ENCODE measurements around the gene GGT7.

Gene GGT7

DNA sequence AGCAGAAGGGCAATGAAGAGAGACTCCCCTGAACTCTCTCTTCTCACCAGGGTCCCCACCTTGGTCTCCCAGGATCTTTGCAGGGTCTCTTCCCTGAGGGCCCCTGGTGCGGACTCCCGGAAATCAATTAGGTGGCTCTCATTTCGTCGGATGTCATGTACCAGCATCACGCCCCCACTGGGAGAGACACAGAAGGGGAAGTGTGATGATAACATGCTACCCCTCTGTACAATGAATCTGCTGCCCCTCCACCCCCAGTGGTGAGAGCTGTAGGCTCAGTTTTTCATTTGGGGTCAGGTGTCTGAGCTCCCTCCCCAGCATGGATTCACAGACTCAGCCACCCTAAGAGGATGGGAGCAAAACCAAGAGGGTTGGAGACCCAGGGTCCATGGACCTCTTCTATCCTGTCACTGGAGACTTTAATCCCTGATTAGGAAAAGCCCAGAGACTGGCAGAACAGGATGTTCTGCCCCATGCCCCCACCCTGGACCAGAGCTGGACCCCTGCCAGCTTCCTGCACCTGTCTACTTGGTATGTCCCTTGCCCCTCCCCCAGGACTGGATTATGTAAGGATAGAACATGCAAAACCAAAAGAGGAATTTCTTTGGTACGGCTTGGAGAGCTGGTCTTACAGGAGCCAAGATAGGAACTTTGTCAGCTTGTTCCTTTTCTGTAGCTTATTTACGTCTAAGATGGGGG, 11.1 kb downstream of the GGT7 start:
- no peak overlapping the region for H3K9ac ChIP-seq (ENCODE audit: low read length)
- H3K9me3 ChIP-seq (ENCODE audit: control insufficient read depth, low read depth, low read length) = no peaks in the 10 kb centered on the region
- peaks cover 4% of the 10 kb centered on the region for H3K4me1 ChIP-seq (ENCODE audit: control insufficient read depth, low read depth, low read length)
- H3K27me3 ChIP-seq (ENCODE audit: control insufficient read depth, insufficient read depth, low read length) = no peaks in the 10 kb centered on the region
- no peak overlapping the region for H3K27ac ChIP-seq (ENCODE audit: low read length)
- peaks cover 4% of the 10 kb centered on the region for H3K36me3 ChIP-seq (ENCODE audit: control insufficient read depth, low read depth, low read length)
- no peak overlapping the region for H3K4me3 ChIP-seq (ENCODE audit: low read length)

DNA sequence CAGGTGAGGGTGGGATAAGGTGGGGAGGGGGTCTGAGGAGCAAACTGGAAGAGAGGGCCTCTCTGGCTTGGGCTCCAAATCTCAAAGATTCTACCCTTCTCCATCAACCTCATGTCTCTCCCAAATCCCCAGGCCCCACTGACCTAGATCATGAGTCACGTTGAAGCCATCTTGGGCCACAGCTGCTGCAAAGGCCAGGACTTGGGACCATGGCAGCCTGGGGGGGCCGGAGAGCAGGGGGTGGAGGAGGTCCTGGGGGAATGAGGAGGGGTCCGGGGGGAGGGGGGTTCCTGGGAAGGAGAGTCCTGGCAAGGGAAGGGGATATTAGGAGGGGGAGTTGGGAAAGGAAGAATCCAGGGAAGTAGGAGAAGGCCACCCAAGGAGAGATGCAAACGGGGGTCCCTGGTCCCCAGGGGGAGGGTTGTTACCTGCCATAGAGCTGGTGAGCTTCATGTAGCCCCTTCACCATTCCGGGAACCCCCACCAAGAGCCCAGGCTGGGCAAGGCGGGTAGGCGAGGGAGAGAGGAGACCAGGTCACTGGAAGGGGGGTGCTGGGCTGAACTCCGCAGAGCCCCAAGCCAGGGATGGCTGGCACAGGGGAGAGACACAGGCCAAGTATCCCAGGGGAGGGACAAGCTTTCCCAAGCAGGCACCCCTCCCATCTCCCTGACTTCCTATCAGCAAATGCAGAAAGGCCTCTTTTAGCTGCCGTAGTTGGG, 12.7 kb downstream of the GGT7 start:
- H3K4me1 ChIP-seq (ENCODE audit: control insufficient read depth, low read depth, low read length) = peaks cover 4% of the 10 kb centered on the region
- no peak overlapping the region for H3K4me3 ChIP-seq (ENCODE audit: low read length)
- H3K27me3 ChIP-seq (ENCODE audit: control insufficient read depth, insufficient read depth, low read length) = no peaks in the 10 kb centered on the region
- no peaks in the 10 kb centered on the region for H3K9me3 ChIP-seq (ENCODE audit: control insufficient read depth, low read depth, low read length)
- no peak overlapping the region for H3K9ac ChIP-seq (ENCODE audit: low read length)
- H3K36me3 ChIP-seq (ENCODE audit: control insufficient read depth, low read depth, low read length) = peaks cover 11% of the 10 kb centered on the region
- no peak overlapping the region for H3K27ac ChIP-seq (ENCODE audit: low read length)

DNA sequence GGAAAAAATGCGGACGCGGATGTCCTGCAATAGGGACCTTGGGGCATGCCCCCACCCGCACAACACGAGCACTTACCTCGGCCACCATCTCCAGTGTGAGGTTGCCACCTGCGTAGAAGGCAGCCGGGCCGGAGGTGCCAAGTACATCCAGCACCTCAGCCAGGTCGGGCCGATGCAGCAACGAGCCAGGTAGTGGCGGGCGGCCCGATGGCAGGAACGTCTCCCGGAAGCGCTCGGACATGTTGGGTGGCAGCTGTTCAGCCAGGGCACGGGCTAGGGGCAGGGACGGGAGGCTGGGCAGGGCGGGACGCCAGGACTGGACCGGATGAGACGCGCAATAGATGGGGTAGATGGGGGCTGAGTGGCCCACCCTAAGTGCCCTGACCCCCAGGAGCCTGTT, 13.3 kb downstream of the GGT7 start:
- Histone ChIP-seq H3K9me3 (ENCODE audit: control insufficient read depth, low read depth, low read length) (no peaks in the 10 kb centered on the region), H3K9ac (ENCODE audit: low read length) (no peak overlapping the region), H3K27ac (ENCODE audit: low read length) (no peak overlapping the region), H3K36me3 (ENCODE audit: control insufficient read depth, low read depth, low read length) (peaks cover 11% of the 10 kb centered on the region), H3K4me1 (ENCODE audit: control insufficient read depth, low read depth, low read length) (peaks cover 4% of the 10 kb centered on the region), H3K4me3 (ENCODE audit: low read length) (no peak overlapping the region), H3K27me3 (ENCODE audit: control insufficient read depth, insufficient read depth, low read length) (no peaks in the 10 kb centered on the region)

DNA sequence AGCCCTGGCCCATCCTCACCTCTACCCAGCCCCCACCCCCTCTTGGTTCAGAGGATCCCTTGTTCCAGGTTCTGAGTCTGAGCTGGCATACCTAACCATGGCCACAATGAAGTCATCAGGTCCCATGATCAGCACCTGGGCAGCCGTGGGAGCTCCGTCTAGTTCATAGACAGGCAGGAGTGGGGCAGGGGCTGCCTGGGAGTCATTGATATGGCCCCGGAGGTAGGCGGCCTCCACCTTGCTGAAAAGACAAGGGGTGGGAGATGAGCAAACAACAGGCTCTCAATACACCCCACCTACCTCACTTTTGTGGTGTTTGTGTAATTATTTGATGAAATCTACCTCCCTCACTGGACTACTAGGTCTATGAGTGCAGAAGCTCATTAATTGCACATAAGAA, 20.4 kb downstream of the GGT7 start:
- no peaks in the 10 kb centered on the region for H3K27me3 ChIP-seq (ENCODE audit: control insufficient read depth, insufficient read depth, low read length)
- no peaks in the 10 kb centered on the region for H3K9me3 ChIP-seq (ENCODE audit: control insufficient read depth, low read depth, low read length)
- no peak overlapping the region for H3K9ac ChIP-seq (ENCODE audit: low read length)
- no peaks in the 10 kb centered on the region for H3K4me1 ChIP-seq (ENCODE audit: control insufficient read depth, low read depth, low read length)
- peaks cover 36% of the 10 kb centered on the region for H3K36me3 ChIP-seq (ENCODE audit: control insufficient read depth, low read depth, low read length)
- H3K4me3 ChIP-seq (ENCODE audit: low read length) = no peak overlapping the region
- no peak overlapping the region for H3K27ac ChIP-seq (ENCODE audit: low read length)

DNA sequence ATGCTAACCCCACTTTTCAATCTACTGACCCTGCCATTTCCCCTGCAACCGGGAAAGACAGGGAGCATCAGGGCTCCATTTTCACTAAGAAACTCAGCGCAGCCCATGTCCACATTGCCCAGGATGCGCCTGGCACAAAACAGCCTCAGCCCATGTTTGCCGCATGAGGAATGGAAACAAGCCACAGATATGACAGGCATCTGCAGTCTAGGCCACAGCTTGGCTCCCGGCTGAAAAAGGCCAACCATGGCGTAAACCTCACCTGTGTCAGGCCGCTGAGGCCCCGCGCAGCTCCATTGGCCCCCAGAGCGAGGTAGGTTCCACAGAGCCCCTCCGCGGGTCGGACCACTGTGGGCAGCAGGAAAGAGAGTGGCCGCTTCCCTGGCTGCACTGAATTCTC, 21.7 kb downstream of the GGT7 start:
- H3K36me3 ChIP-seq (ENCODE audit: control insufficient read depth, low read depth, low read length) = peaks cover 26% of the 10 kb centered on the region
- H3K9me3 ChIP-seq (ENCODE audit: control insufficient read depth, low read depth, low read length) = no peaks in the 10 kb centered on the region
- H3K9ac ChIP-seq (ENCODE audit: low read length) = no peak overlapping the region
- H3K4me3 ChIP-seq (ENCODE audit: low read length) = no peak overlapping the region
- no peaks in the 10 kb centered on the region for H3K27me3 ChIP-seq (ENCODE audit: control insufficient read depth, insufficient read depth, low read length)
- no peaks in the 10 kb centered on the region for H3K4me1 ChIP-seq (ENCODE audit: control insufficient read depth, low read depth, low read length)
- H3K27ac ChIP-seq (ENCODE audit: low read length) = no peak overlapping the region

DNA sequence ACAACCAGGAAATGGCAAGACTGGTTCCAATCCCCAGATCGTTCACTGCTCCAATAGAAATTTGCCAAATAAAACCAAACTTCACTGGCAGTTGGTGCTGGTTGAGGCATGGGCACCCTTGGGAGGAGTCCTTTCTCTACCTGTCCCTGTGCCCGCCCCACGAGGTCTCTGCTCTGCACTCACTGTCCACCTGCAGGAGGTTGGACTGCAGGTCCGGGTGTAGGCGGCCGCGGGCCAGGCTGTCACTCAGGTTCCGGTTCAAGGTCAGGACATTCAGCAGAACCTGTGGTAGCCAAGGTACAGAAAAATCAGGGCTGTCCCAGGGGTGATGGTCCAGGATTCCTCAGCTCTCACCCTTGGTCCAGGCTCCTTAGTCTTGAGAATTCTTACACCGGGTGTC, 22.9 kb downstream of the GGT7 start:
- Histone ChIP-seq H3K27ac (ENCODE audit: low read length) (no peak overlapping the region), H3K27me3 (ENCODE audit: control insufficient read depth, insufficient read depth, low read length) (no peaks in the 10 kb centered on the region), H3K4me3 (ENCODE audit: low read length) (no peak overlapping the region), H3K4me1 (ENCODE audit: control insufficient read depth, low read depth, low read length) (no peaks in the 10 kb centered on the region), H3K36me3 (ENCODE audit: control insufficient read depth, low read depth, low read length) (peaks cover 25% of the 10 kb centered on the region), H3K9me3 (ENCODE audit: control insufficient read depth, low read depth, low read length) (no peaks in the 10 kb centered on the region), H3K9ac (ENCODE audit: low read length) (no peak overlapping the region)

DNA sequence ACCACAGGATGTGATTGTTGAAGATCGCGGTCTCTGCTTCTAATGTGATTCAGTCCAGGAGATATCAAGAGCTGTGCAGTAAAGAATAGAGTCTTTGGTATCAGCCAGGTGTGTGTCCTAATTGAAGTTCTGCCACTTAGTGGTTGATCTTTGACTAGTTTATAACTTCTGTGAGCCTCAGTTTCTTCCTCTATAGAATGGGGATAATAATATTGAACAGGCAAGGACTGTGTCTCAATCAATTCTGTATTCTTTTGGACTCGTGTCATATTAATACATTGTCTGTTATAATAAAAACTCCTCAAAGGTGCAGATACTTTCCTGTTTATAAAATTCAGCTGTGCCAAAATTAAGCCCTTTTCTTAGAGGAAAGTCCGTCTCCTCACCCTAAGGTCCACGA, 24.1 kb downstream of the GGT7 start:
- no peak overlapping the region for H3K9ac ChIP-seq (ENCODE audit: low read length)
- peaks cover 25% of the 10 kb centered on the region for H3K36me3 ChIP-seq (ENCODE audit: control insufficient read depth, low read depth, low read length)
- H3K4me3 ChIP-seq (ENCODE audit: low read length) = no peak overlapping the region
- no peak overlapping the region for H3K27ac ChIP-seq (ENCODE audit: low read length)
- H3K4me1 ChIP-seq (ENCODE audit: control insufficient read depth, low read depth, low read length) = no peaks in the 10 kb centered on the region
- H3K27me3 ChIP-seq (ENCODE audit: control insufficient read depth, insufficient read depth, low read length) = no peaks in the 10 kb centered on the region
- no peaks in the 10 kb centered on the region for H3K9me3 ChIP-seq (ENCODE audit: control insufficient read depth, low read depth, low read length)

DNA sequence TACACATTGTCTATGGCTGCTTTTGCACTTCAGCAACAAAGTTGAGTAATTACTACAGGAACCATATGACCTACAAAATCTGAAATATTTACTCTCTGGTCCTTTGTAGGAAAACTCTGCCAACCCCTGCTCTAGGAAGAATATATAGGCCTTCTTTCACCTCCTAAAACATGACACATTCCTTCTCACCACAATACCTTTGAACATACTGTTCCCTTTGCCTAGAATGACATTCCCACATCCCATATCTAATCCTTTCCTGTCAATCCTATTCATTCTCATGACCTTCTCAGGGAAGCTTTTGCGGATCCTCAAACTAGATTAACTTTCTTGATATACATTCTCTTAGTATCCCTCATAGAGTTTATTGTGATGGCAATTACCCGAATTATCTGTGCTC, 29.2 kb downstream of the GGT7 start:
- no peaks in the 10 kb centered on the region for H3K9me3 ChIP-seq (ENCODE audit: control insufficient read depth, low read depth, low read length)
- H3K36me3 ChIP-seq (ENCODE audit: control insufficient read depth, low read depth, low read length) = peaks cover 3% of the 10 kb centered on the region
- no peak overlapping the region for H3K27ac ChIP-seq (ENCODE audit: low read length)
- H3K4me3 ChIP-seq (ENCODE audit: low read length) = no peak overlapping the region
- H3K9ac ChIP-seq (ENCODE audit: low read length) = no peak overlapping the region
- H3K4me1 ChIP-seq (ENCODE audit: control insufficient read depth, low read depth, low read length) = no peaks in the 10 kb centered on the region
- H3K27me3 ChIP-seq (ENCODE audit: control insufficient read depth, insufficient read depth, low read length) = no peaks in the 10 kb centered on the region

DNA sequence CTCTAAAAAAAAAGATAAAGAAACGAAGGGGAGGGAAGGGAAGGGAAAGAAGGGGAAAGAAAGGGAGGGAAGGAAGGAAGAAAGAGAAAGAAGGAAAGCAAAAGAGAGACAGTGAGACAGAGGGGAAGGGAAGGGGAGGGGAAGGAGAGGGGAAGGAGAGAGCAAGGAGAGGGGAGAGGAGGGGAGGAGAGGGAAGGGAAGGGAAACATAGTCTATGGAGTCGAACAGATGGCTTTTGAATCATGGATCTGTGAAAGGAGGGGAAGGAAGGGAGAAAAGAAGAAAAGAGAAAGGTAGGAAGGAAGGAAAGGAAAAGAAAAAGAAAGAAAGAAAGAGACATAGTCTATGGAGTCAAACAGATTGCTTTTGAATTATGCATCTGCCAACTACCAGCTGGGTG, 30.5 kb downstream of the GGT7 start:
- Histone ChIP-seq H3K27me3 (ENCODE audit: control insufficient read depth, insufficient read depth, low read length) (no peaks in the 10 kb centered on the region), H3K36me3 (ENCODE audit: control insufficient read depth, low read depth, low read length) (no peaks in the 10 kb centered on the region), H3K4me1 (ENCODE audit: control insufficient read depth, low read depth, low read length) (no peaks in the 10 kb centered on the region), H3K27ac (ENCODE audit: low read length) (no peak overlapping the region), H3K9ac (ENCODE audit: low read length) (no peak overlapping the region), H3K4me3 (ENCODE audit: low read length) (no peak overlapping the region), H3K9me3 (ENCODE audit: control insufficient read depth, low read depth, low read length) (no peaks in the 10 kb centered on the region)

DNA sequence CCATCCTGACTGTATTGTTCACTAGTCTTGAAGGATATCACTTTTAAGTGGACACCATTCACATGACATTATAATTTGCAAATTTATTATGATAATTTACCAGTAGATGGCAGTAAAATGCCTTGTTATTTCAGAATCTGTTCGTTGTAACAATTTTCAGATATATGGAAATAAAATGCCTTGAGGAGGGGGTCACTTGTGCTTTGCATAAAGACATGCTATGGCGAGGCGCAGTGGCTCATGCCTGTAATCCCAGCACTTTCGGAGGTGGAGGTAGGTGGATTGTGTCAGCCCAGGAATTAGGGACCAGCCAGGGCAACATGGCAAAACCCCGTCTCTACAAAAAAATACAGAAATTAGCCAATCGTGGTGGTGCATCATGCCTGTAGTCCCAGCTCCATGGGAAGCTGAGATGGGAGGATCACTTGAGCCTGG, 38.2 kb downstream of the GGT7 start:
- Histone ChIP-seq H3K9ac (ENCODE audit: low read length) (no peak overlapping the region), H3K27ac (ENCODE audit: low read length) (no peak overlapping the region), H3K4me3 (ENCODE audit: low read length) (no peak overlapping the region), H3K36me3 (ENCODE audit: control insufficient read depth, low read depth, low read length) (no peaks in the 10 kb centered on the region), H3K27me3 (ENCODE audit: control insufficient read depth, insufficient read depth, low read length) (no peaks in the 10 kb centered on the region), H3K9me3 (ENCODE audit: control insufficient read depth, low read depth, low read length) (no peaks in the 10 kb centered on the region), H3K4me1 (ENCODE audit: control insufficient read depth, low read depth, low read length) (no peaks in the 10 kb centered on the region)

DNA sequence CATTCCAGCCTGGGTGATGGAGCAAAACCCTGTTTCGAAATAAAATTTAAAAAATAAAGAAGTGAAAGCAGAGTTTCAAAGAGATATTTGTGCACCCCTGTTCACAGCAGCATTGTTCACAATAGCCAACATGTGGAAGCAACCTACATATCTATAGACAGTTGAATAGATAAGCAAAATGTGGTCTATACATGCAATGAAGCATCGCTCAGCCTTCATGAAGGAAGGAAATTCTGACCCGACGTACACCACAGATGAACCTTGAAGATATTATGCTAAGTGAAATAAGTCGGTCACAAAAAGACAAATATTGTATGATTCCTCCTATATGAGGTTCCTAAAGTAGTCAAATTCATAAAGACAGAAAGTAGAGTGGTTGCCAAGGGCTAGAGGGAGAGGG, 40.7 kb downstream of the GGT7 start:
- Histone ChIP-seq H3K9me3 (ENCODE audit: control insufficient read depth, low read depth, low read length) (no peaks in the 10 kb centered on the region), H3K27me3 (ENCODE audit: control insufficient read depth, insufficient read depth, low read length) (no peaks in the 10 kb centered on the region), H3K9ac (ENCODE audit: low read length) (no peak overlapping the region), H3K36me3 (ENCODE audit: control insufficient read depth, low read depth, low read length) (no peaks in the 10 kb centered on the region), H3K4me1 (ENCODE audit: control insufficient read depth, low read depth, low read length) (no peaks in the 10 kb centered on the region), H3K4me3 (ENCODE audit: low read length) (no peak overlapping the region), H3K27ac (ENCODE audit: low read length) (no peak overlapping the region)

DNA sequence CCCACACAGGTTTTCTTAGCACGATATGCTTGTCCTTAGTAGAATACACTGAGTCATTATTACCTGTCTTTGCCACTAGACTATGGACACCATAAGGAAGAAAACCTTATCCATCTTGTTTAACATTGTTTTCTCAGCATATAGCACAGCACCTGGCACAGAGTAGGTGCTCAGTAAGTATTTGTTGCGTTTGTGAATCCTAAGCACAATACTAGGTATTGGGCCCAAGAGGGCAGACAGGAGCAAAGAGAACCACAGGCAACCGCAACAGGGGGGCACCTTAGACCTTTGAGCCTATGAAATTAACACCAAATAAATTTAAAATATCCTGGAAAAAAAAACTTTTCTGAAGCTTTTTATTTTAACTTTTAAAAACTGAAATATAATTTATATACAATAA, 43.5 kb downstream of the GGT7 start:
- no peak overlapping the region for H3K27ac ChIP-seq (ENCODE audit: low read length)

More for the DNA sequence above, 43.5 kb downstream of the GGT7 start:
- H3K9ac ChIP-seq (ENCODE audit: low read length) = no peak overlapping the region
- no peaks in the 10 kb centered on the region for H3K36me3 ChIP-seq (ENCODE audit: control insufficient read depth, low read depth, low read length)
- no peak overlapping the region for H3K4me3 ChIP-seq (ENCODE audit: low read length)
- no peaks in the 10 kb centered on the region for H3K27me3 ChIP-seq (ENCODE audit: control insufficient read depth, insufficient read depth, low read length)
- H3K4me1 ChIP-seq (ENCODE audit: control insufficient read depth, low read depth, low read length) = peaks cover under 1% of the 10 kb centered on the region
- H3K9me3 ChIP-seq (ENCODE audit: control insufficient read depth, low read depth, low read length) = no peaks in the 10 kb centered on the region
